Endodermal cell (in vitro differentiated cells): Measurements from ENCODE around the gene SNW1. TPM values are rescaled to one million over a fixed set of nuclear protein-coding genes. Genes with fewer than 3 reads are reported as not detected.

Source experiments
- DNase-seq: peaks from one replicate; pipeline ENCODE4 v3.0.0-alpha.2; 2017
- H3K27ac ChIP-seq: 2 replicates; pipeline ENCODE4 v1.5.1; 2013; ENCODE audit warnings: mild to moderate bottlenecking, low read depth, low read length, moderate library complexity
- H3K27me3 ChIP-seq: 2 replicates; pipeline ENCODE4 v1.6.1; 2013; ENCODE audit warnings: mild to moderate bottlenecking, low read length, moderate library complexity; ENCODE audit not compliant: insufficient read depth, control insufficient read depth, poor library complexity, severe bottlenecking
- H3K36me3 ChIP-seq: 2 replicates; pipeline ENCODE4 v1.7.0; 2013; ENCODE audit warnings: mild to moderate bottlenecking, low read length, moderate library complexity; ENCODE audit not compliant: control insufficient read depth, insufficient read depth
- H3K4me1 ChIP-seq: one replicate; pipeline ENCODE4 v1.7.0; 2013; ENCODE audit warnings: low read length; ENCODE audit not compliant: control insufficient read depth, insufficient read depth
- H3K4me3 ChIP-seq: 2 replicates; pipeline ENCODE4 v1.5.1; 2013; ENCODE audit warnings: mild to moderate bottlenecking, low read length, moderate library complexity
- H3K9ac ChIP-seq: 2 replicates; pipeline ENCODE4 v1.6.1; 2013; ENCODE audit warnings: mild to moderate bottlenecking, low read length, moderate library complexity; ENCODE audit not compliant: poor library complexity, severe bottlenecking; ENCODE audit errors: extremely low read depth
- H3K9me3 ChIP-seq: 2 replicates; pipeline ENCODE4 v1.6.1; 2013; ENCODE audit warnings: mild to moderate bottlenecking, low read length, moderate library complexity; ENCODE audit not compliant: control insufficient read depth
- H3K27ac Mint-ChIP-seq: 2 replicates; pipeline ENCODE4 v1.8.0; 2020; ENCODE audit warnings: mixed read lengths
- H3K27me3 Mint-ChIP-seq: 2 replicates; pipeline ENCODE4 v1.8.0; 2021; ENCODE audit warnings: mild to moderate bottlenecking, mixed read lengths; ENCODE audit not compliant: insufficient read depth
- H3K36me3 Mint-ChIP-seq: 2 replicates; pipeline ENCODE4 v1.8.0; 2020; ENCODE audit warnings: low read depth, mixed read lengths
- H3K4me1 Mint-ChIP-seq: 2 replicates; pipeline ENCODE4 v1.8.0; 2020; ENCODE audit warnings: mixed read lengths
- H3K4me3 Mint-ChIP-seq: 2 replicates; pipeline ENCODE4 v1.8.0; 2020; ENCODE audit warnings: mild to moderate bottlenecking, moderate library complexity, mixed read lengths
- H3K9me3 Mint-ChIP-seq: 2 replicates; pipeline ENCODE4 v1.8.0; 2020; ENCODE audit warnings: mild to moderate bottlenecking, mixed read lengths
- CTCF ChIP-seq: fragments of 200-600 bp; sonication (generic); conservative IDR thresholded peaks from 2 replicates; pipeline ENCODE4 v1.5.0; 2021; ENCODE audit warnings: antibody characterized with exemption, mild to moderate bottlenecking
- WGBS, 2 experiments: methylation state at CpG; one replicate each; pipeline versions ENCODE4 v1.1.5 to v1.1.7; 2013; ENCODE audit warnings: missing lambda C conversion rate in 2 of 2, mixed read lengths in 1 of 2; ENCODE audit not compliant: insufficient coverage in 1 of 2, insufficient read length in 1 of 2; 5-methylcytosine and 5-hydroxymethylcytosine counted together
- total RNA-seq, 2 donors: library from RNA; stranded (reverse); fragmentation: NEBNext Ultra II Directional in 1 of 2; extraction: Animal tissue kit (Norgen Biotek cat#: 25700) in 1 of 2; gene quantifications; 2 replicates in 1 of 2; 3 replicates in 1 of 2; pipeline ENCODE4 v1.2.1, GENCODE V29; 2021

The SNW1 gene
- total RNA-seq, 2 donors from 2014 or later = 60.8 to 87.8 TPM

- DNase-seq = no peak
- Mint-ChIP-seq H3K4me3 (peak overlapping the region; percentile 92), H3K27me3 (no peaks in the 10 kb centered on the region), H3K9me3 (no peaks in the 10 kb centered on the region), H3K36me3 (peaks cover 34% of the 10 kb centered on the region), H3K4me1 (peaks cover 20% of the 10 kb centered on the region), H3K27ac (no peak overlapping the region)
- Histone ChIP-seq H3K4me3 (peak overlapping the region; percentile 99), H3K27ac (no peak overlapping the region), H3K9me3 (no peaks in the 10 kb centered on the region), H3K36me3 (peaks cover 49% of the 10 kb centered on the region), H3K27me3 (no peaks in the 10 kb centered on the region), H3K9ac (no peak overlapping the region), H3K4me1 (peaks cover 5% of the 10 kb centered on the region)
- no peak for TF ChIP-seq CTCF
- WGBS, 2 experiments = 92 to 100% methylated on average over 1 to 2 of the region's 2 CpGs
Observed at GRCh38 chr14:77710364-77710763, 50.6 kb downstream of the SNW1 start.

- Histone ChIP-seq H3K27ac (no peak overlapping the region), H3K9me3 (no peaks in the 10 kb centered on the region), H3K27me3 (no peaks in the 10 kb centered on the region), H3K9ac (peak overlapping the region; percentile 89), H3K4me1 (peaks cover 5% of the 10 kb centered on the region), H3K4me3 (peak overlapping the region; percentile 99), H3K36me3 (peaks cover 46% of the 10 kb centered on the region)
- no peaks in the 10 kb centered on the region for H3K27me3 Mint-ChIP-seq
- peak overlapping the region; percentile 64 for H3K27ac Mint-ChIP-seq
- no peak for DNase-seq
- no peaks in the 10 kb centered on the region for H3K9me3 Mint-ChIP-seq
- 53 to 71% methylated on average over 3 of the region's 3 CpGs for WGBS, 2 experiments
- peaks cover 20% of the 10 kb centered on the region for H3K4me1 Mint-ChIP-seq
- peak overlapping the region; percentile 92 for H3K4me3 Mint-ChIP-seq
- TF ChIP-seq CTCF = no peak
- H3K36me3 Mint-ChIP-seq = peaks cover 30% of the 10 kb centered on the region
Observed at GRCh38 chr14:77709412-77709811, 51.5 kb downstream of the SNW1 start.

- Mint-ChIP-seq H3K9me3 (no peaks in the 10 kb centered on the region), H3K27me3 (no peaks in the 10 kb centered on the region), H3K27ac (peak overlapping the region; percentile 96), H3K4me3 (peak overlapping the region; percentile 92), H3K4me1 (peaks cover 20% of the 10 kb centered on the region), H3K36me3 (peaks cover 36% of the 10 kb centered on the region)
- H3K27ac ChIP-seq = no peak overlapping the region
- no peak for DNase-seq
- H3K4me3 ChIP-seq = peak overlapping the region; percentile 99
- H3K4me1 ChIP-seq = peaks cover 5% of the 10 kb centered on the region
- H3K9me3 ChIP-seq = no peaks in the 10 kb centered on the region
- H3K36me3 ChIP-seq = peaks cover 46% of the 10 kb centered on the region
- no peak for TF ChIP-seq CTCF
- H3K9ac ChIP-seq = peak overlapping the region; percentile 89
- H3K27me3 ChIP-seq = no peaks in the 10 kb centered on the region
- WGBS, 2 experiments = 14% methylated on average over 6 to 7 of the region's 7 CpGs
Observed at GRCh38 chr14:77708749-77709148, 52.2 kb downstream of the SNW1 start.
